DOHH2 (cell line): ENCODE results near the gene B3GNT9.

Experiments
- H3F3A ChIP-seq: fragments of 200-600 bp; sonication (generic), shearing (Covaris generic); 2 replicates; pipeline ENCODE4 v1.6.0; 2016; ENCODE audit warnings: antibody characterized with exemption, mild to moderate bottlenecking; ENCODE audit not compliant: control insufficient read depth, insufficient read depth
- H3K27ac ChIP-seq: fragments of 200-600 bp; sonication (generic); 2 replicates; pipeline ENCODE4 v1.5.1; 2014; ENCODE audit warnings: low read depth, mild to moderate bottlenecking, low read length, moderate library complexity
- H3K27me3 ChIP-seq: fragments of 200-600 bp; sonication (generic); 2 replicates; pipeline ENCODE4 v1.6.1; 2014; ENCODE audit warnings: mild to moderate bottlenecking, low read length, mixed read lengths; ENCODE audit not compliant: control insufficient read depth
- H3K36me3 ChIP-seq: fragments of 200-600 bp; sonication (generic); 2 replicates; pipeline ENCODE4 v1.6.1; 2014; ENCODE audit warnings: mild to moderate bottlenecking, low read length, moderate library complexity, mixed read lengths; ENCODE audit not compliant: control insufficient read depth
- H3K4me1 ChIP-seq: fragments of 200-600 bp; sonication (generic); 2 replicates; pipeline ENCODE4 v1.6.1; 2014; ENCODE audit warnings: mild to moderate bottlenecking, low read length, mixed read lengths; ENCODE audit not compliant: control insufficient read depth
- H3K4me2 ChIP-seq: fragments of 200-600 bp; sonication (generic); 2 replicates; pipeline ENCODE4 v1.6.0; 2014; ENCODE audit warnings: mild to moderate bottlenecking, low read length, moderate library complexity
- H3K4me3 ChIP-seq: fragments of 200-600 bp; sonication (generic); 2 replicates; pipeline ENCODE4 v1.5.1; 2014; ENCODE audit warnings: mild to moderate bottlenecking, low read length, mixed read lengths
- H3K79me2 ChIP-seq: fragments of 200-600 bp; sonication (generic); 2 replicates; pipeline ENCODE4 v1.6.1; 2014; ENCODE audit warnings: mild to moderate bottlenecking, low read length, mixed read lengths; ENCODE audit not compliant: control insufficient read depth
- H3K9me2 ChIP-seq: fragments of 200-600 bp; sonication (generic); replicated peaks from 2 replicates; pipeline ENCODE4 v1.6.1; 2014; ENCODE audit warnings: mild to moderate bottlenecking, low read length, mixed read lengths; ENCODE audit not compliant: control insufficient read depth
- H3K9me3 ChIP-seq: fragments of 200-600 bp; sonication (generic); 2 replicates; pipeline ENCODE4 v1.6.1; 2014; ENCODE audit warnings: antibody characterized with exemption, low read length, mixed read lengths; ENCODE audit not compliant: control insufficient read depth, insufficient read depth
- H4K20me1 ChIP-seq: fragments of 200-600 bp; sonication (generic); 2 replicates; pipeline ENCODE4 v1.6.0; 2014; ENCODE audit warnings: low read depth, mild to moderate bottlenecking, antibody characterized with exemption, low read length, moderate library complexity; ENCODE audit not compliant: control insufficient read depth, insufficient read depth
- EZH2phosphoT487 ChIP-seq: fragments of 200-600 bp; sonication (generic); IDR thresholded peaks from 2 replicates; pipeline ENCODE4 v1.6.1; 2017; ENCODE audit warnings: borderline replicate concordance, mild to moderate bottlenecking, antibody characterized with exemption, low read length, moderate library complexity, mixed read lengths
- TF ChIP-seq, protein P1 (sequence below): fragments of 200-600 bp; sonication (generic); IDR thresholded peaks from one replicate; pipeline ENCODE4 v1.5.1; 2014; ENCODE audit warnings: antibody characterized with exemption, mild to moderate bottlenecking, low read depth, low read length; ENCODE audit not compliant: poor library complexity, severe bottlenecking

B3GNT9 gene

DNA sequence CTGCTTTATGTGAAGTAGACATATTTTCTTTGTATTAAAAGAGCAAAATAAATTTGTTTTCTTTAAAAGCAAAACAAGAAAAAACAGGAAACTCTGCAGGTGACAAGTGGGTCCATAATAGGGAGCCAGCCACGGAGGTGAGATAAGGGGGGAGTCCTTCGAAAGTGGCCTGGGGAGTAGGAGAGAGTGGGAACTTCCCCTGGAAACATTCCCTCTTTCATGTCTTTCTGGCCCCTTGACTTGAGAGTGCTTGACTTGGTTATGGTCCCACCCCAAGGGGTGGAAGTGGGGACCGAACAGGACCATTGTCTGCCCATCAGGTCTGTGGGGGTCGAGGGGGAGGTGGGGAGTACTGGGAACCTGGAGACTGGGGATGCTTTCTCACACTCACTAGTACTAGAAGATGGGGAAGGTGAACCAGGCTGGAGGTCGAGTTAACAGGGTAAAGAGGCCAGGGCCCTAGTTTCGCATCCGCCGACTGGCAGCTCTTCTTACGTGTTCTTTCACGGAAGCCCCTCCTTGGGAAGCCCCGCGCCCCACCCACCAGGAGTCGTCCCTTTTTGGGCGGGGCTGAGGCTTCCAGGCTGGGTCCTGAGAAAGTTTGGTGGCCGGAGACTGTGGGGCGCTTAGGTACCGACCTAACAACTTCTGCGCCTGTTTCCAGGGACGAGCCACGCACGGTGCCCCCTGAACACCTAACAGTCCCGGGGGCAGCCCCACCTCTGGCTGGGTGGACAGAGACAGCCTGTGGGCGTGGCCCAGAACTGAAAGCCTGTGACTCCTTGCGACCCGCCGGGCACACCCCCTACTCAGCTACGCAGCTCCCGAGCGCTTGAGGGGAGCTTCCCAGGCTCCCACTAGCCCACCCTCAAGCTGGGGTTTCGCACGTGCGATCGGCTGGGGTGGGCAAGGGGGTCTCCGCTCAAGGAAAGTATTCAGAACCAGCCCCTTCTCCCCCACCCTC lies 8.1 kb upstream of the B3GNT9 start:
- peaks cover 44% of the 10 kb centered on the region for H3K4me1 ChIP-seq
- H3K4me2 ChIP-seq, result peak overlapping the region; percentile 93
- no peaks in the 10 kb centered on the region for H3K9me2 ChIP-seq
- TF ChIP-seq, protein P1, sequence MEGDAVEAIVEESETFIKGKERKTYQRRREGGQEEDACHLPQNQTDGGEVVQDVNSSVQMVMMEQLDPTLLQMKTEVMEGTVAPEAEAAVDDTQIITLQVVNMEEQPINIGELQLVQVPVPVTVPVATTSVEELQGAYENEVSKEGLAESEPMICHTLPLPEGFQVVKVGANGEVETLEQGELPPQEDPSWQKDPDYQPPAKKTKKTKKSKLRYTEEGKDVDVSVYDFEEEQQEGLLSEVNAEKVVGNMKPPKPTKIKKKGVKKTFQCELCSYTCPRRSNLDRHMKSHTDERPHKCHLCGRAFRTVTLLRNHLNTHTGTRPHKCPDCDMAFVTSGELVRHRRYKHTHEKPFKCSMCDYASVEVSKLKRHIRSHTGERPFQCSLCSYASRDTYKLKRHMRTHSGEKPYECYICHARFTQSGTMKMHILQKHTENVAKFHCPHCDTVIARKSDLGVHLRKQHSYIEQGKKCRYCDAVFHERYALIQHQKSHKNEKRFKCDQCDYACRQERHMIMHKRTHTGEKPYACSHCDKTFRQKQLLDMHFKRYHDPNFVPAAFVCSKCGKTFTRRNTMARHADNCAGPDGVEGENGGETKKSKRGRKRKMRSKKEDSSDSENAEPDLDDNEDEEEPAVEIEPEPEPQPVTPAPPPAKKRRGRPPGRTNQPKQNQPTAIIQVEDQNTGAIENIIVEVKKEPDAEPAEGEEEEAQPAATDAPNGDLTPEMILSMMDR, result no peak
- TF ChIP-seq EZH2phosphoT487, result no peak
- no peaks in the 10 kb centered on the region for H3K36me3 ChIP-seq
- H3K9me3 ChIP-seq, result no peaks in the 10 kb centered on the region
- peaks cover 13% of the 10 kb centered on the region for H3F3A ChIP-seq
- H4K20me1 ChIP-seq, result peaks cover 13% of the 10 kb centered on the region; the same call in 1 of the 2 replicates
- peak overlapping the region; percentile 90 for H3K4me3 ChIP-seq
- peaks cover 33% of the 10 kb centered on the region for H3K27me3 ChIP-seq
- no peaks in the 10 kb centered on the region for H3K79me2 ChIP-seq
- H3K27ac ChIP-seq, result no peak overlapping the region

DNA sequence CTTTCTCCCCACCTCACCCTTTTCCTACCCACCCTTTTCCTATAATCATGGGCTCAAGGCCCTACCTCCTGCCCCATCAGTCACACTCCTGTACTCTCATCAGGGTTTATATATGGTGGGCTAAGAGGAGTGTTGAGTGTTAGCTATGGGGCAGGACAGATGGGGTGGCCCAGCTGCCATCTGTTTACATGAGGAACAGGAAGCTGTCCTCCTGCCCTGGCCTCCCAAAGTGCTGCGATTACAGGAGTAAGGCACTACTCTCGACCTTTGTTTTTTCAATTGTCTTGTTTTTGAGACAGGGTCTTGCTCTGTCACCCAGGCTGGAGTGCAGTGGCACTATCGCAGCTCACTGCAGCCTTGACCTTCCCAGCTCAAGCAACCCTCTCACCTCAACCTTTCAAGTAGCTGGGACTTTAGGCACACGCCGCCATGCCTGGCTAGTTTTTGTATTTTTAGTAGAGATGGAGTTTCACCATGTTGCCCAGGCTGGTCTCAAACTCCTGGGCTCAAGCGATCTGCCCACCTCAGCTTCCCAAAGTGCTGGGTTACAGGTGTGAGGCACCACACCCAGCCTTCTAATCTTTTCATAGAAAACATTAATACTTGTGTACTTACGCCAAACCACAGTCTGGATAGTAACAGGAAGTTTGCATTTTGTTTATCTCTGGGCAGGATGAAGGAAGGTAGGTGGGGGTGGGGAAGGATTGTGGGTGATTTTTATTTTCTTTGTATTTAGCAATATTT lies 7.3 kb upstream of the B3GNT9 start:
- peaks cover 13% of the 10 kb centered on the region; the same call in 1 of the 2 replicates for H4K20me1 ChIP-seq

DNA sequence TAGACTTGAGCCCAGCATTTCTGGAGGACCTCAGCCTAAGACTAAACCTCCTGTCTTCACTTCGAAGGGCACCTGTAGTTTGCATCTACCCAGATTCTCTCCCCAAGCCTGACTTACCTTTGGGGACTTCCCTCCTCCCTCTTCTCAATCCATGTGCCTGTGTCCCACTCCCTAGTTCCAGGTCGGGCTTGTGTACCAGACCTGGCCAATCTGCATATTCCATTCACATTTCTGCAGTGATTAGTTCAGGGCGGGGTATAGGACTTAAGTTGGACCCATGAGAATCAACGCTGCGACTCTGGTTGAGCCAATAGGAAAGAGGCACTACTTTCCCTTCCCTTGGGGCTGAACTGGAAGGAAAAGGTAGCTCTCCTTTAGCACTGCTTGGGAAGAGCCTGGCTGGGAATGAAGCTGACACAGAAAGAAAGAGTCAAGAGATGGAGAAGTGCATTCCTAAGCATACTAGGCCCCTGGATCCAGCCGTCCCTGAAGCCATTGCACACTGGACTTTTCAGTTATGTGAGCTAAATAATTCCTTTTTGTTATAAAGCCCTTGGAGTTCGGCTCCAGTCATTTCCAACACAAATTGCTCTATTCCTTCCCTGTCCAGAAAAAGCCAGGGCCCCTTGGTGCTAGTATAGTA lies 6.4 kb upstream of the B3GNT9 start:
- H3K36me3 ChIP-seq, result no peaks in the 10 kb centered on the region
- peaks cover 9% of the 10 kb centered on the region; the same call in 1 of the 2 replicates for H4K20me1 ChIP-seq
- H3K27me3 ChIP-seq, result peaks cover 16% of the 10 kb centered on the region
- peaks cover 13% of the 10 kb centered on the region for H3F3A ChIP-seq
- H3K4me3 ChIP-seq, result no peak overlapping the region
- no peaks in the 10 kb centered on the region for H3K9me2 ChIP-seq
- H3K9me3 ChIP-seq, result no peaks in the 10 kb centered on the region
- H3K27ac ChIP-seq, result no peak overlapping the region
- H3K4me1 ChIP-seq, result peaks cover 31% of the 10 kb centered on the region
- no peak overlapping the region for H3K4me2 ChIP-seq
- TF ChIP-seq, protein P1, result no peak
- TF ChIP-seq EZH2phosphoT487, result no peak
- H3K79me2 ChIP-seq, result no peaks in the 10 kb centered on the region

More for the DNA sequence above, 7.3 kb upstream of the B3GNT9 start:
- no peak overlapping the region for H3K27ac ChIP-seq
- no peaks in the 10 kb centered on the region for H3K9me2 ChIP-seq
- peaks cover 25% of the 10 kb centered on the region for H3K27me3 ChIP-seq
- H3K4me2 ChIP-seq, result peak overlapping the region; percentile 93
- peaks cover 13% of the 10 kb centered on the region for H3F3A ChIP-seq
- H3K79me2 ChIP-seq, result no peaks in the 10 kb centered on the region
- peaks cover 36% of the 10 kb centered on the region for H3K4me1 ChIP-seq
- TF ChIP-seq, protein P1, result no peak
- H3K9me3 ChIP-seq, result no peaks in the 10 kb centered on the region
- peak overlapping the region; percentile 90 for H3K4me3 ChIP-seq
- no peaks in the 10 kb centered on the region for H3K36me3 ChIP-seq
